ENCODE measurements around the gene TCAP.

- no peak for TF ChIP-seq CTCF (optimal IDR thresholded peaks at IDR 0.05 in 1 of 3, IDR thresholded peaks at IDR 0.05 in 1 of 3, conservative IDR thresholded peaks at IDR 0.05 in 1 of 3; ENCODE audit: extremely low read depth in 1 of 3, insufficient read depth in 2 of 3, low read length in 3 of 3)
- TF ChIP-seq EZH2 (IDR thresholded peaks at IDR 0.05; ENCODE audit: low read length), result no peak
These were observed 35.7 kb upstream of the TCAP start for GRCh38 chr17:39629494-39629880.

Measured in keratinocyte (primary cell).